ENCODE results near the gene BRPF1. TPM values are rescaled to one million over a fixed set of nuclear protein-coding genes. Genes with fewer than 3 reads are reported as not detected.

The BRPF1 gene
- total and polyA plus RNA-seq, 2 experiments from 2014 or later: 8.0 to 24.7 TPM

DNA sequence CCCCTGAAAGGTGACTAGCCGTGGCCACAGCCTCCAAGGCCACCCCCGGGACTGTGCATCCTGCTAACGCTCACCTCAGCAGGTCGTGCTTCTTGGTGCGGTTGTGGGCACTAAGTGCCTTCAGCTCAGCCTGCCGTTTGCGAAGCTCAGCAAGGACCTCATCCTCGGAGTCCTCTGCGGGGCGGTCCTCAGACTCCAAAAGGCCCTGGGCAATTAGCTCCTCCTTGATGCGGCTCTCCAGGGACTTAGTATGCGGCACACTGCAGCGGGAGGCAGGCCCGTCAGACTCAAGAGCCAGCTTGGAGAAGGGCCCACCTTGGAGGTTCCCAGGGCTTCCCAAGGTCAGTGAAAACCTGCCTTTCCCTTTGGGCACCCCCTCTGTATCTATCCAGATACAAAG is 52.4 kb downstream of the BRPF1 start:
- Mint-ChIP-seq H3K36me3 (ENCODE audit: low read depth) (peaks cover 68% of the 10 kb centered on the region), H3K27me3 (ENCODE audit: insufficient read depth, low read depth, poor library complexity) (peaks cover 4% of the 10 kb centered on the region)

More for the DNA sequence above, 52.4 kb downstream of the BRPF1 start:
- Mint-ChIP-seq H3K27ac (no peak overlapping the region), H3K9me3 (no peaks in the 10 kb centered on the region), H3K4me3 (no peak overlapping the region), H3K4me1 (no peaks in the 10 kb centered on the region)
- peaks cover 8% of the 10 kb centered on the region; the same call in 1 of the 2 replicates for H3K36me3 ChIP-seq (ENCODE audit: insufficient read depth)
- no peaks in the 10 kb centered on the region for H3K4me1 ChIP-seq (ENCODE audit: insufficient read depth)
- H2AFZ ChIP-seq: no peak overlapping the region
- no peaks in the 10 kb centered on the region; the same call in 1 of the 2 replicates for H4K20me1 ChIP-seq (replicated peaks; ENCODE audit: insufficient read depth)
- H3K9me2 ChIP-seq (ENCODE audit: insufficient read depth): no peaks in the 10 kb centered on the region
- H3F3A ChIP-seq (replicated peaks; ENCODE audit: low read depth): 0 out of 2 replicates have a peak, but pooled peaks cover 8% of the 10 kb centered on the region
- no peaks in the 10 kb centered on the region for H3K27me3 ChIP-seq (ENCODE audit: insufficient read depth)
- no peak overlapping the region for H3K27ac ChIP-seq (ENCODE audit: low read depth)
- H3K4me2 ChIP-seq: no peak overlapping the region
- H3K79me2 ChIP-seq (replicated peaks; ENCODE audit: insufficient read depth): no peaks in the 10 kb centered on the region
- H3K4me3 ChIP-seq: no peak overlapping the region
- TF ChIP-seq POLR2AphosphoS5 (IDR thresholded peaks at IDR 0.05; ENCODE audit: low read depth): no peak
- no peak for TF ChIP-seq ETS1 (IDR thresholded peaks at IDR 0.05)
- TF ChIP-seq, protein P1, sequence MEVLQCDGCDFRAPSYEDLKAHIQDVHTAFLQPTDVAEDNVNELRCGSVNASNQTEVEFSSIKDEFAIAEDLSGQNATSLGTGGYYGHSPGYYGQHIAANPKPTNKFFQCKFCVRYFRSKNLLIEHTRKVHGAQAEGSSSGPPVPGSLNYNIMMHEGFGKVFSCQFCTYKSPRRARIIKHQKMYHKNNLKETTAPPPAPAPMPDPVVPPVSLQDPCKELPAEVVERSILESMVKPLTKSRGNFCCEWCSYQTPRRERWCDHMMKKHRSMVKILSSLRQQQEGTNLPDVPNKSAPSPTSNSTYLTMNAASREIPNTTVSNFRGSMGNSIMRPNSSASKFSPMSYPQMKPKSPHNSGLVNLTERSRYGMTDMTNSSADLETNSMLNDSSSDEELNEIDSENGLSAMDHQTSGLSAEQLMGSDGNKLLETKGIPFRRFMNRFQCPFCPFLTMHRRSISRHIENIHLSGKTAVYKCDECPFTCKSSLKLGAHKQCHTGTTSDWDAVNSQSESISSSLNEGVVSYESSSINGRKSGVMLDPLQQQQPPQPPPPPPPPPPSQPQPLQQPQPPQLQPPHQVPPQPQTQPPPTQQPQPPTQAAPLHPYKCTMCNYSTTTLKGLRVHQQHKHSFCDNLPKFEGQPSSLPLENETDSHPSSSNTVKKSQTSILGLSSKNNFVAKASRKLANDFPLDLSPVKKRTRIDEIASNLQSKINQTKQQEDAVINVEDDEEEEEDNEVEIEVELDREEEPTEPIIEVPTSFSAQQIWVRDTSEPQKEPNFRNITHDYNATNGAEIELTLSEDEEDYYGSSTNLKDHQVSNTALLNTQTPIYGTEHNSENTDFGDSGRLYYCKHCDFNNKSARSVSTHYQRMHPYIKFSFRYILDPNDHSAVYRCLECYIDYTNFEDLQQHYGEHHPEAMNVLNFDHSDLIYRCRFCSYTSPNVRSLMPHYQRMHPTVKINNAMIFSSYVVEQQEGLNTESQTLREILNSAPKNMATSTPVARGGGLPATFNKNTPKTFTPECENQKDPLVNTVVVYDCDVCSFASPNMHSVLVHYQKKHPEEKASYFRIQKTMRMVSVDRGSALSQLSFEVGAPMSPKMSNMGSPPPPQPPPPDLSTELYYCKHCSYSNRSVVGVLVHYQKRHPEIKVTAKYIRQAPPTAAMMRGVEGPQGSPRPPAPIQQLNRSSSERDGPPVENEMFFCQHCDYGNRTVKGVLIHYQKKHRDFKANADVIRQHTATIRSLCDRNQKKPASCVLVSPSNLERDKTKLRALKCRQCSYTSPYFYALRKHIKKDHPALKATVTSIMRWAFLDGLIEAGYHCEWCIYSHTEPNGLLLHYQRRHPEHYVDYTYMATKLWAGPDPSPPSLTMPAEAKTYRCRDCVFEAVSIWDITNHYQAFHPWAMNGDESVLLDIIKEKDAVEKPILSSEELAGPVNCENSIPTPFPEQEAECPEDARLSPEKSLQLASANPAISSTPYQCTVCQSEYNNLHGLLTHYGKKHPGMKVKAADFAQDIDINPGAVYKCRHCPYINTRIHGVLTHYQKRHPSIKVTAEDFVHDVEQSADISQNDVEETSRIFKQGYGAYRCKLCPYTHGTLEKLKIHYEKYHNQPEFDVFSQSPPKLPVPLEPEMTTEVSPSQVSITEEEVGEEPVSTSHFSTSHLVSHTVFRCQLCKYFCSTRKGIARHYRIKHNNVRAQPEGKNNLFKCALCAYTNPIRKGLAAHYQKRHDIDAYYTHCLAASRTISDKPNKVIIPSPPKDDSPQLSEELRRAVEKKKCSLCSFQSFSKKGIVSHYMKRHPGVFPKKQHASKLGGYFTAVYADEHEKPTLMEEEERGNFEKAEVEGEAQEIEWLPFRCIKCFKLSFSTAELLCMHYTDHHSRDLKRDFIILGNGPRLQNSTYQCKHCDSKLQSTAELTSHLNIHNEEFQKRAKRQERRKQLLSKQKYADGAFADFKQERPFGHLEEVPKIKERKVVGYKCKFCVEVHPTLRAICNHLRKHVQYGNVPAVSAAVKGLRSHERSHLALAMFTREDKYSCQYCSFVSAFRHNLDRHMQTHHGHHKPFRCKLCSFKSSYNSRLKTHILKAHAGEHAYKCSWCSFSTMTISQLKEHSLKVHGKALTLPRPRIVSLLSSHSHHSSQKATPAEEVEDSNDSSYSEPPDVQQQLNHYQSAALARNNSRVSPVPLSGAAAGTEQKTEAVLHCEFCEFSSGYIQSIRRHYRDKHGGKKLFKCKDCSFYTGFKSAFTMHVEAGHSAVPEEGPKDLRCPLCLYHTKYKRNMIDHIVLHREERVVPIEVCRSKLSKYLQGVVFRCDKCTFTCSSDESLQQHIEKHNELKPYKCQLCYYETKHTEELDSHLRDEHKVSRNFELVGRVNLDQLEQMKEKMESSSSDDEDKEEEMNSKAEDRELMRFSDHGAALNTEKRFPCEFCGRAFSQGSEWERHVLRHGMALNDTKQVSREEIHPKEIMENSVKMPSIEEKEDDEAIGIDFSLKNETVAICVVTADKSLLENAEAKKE (CRISPR knock-in tag; IDR thresholded peaks at IDR 0.05): no peak
- TF ChIP-seq ZNF331 (CRISPR knock-in tag; IDR thresholded peaks at IDR 0.05; ENCODE audit: low read depth): no peak
- TF ChIP-seq EZH2phosphoT487 (IDR thresholded peaks at IDR 0.05; ENCODE audit: unreplicated experiment): no peak
- TF ChIP-seq, protein P2, sequence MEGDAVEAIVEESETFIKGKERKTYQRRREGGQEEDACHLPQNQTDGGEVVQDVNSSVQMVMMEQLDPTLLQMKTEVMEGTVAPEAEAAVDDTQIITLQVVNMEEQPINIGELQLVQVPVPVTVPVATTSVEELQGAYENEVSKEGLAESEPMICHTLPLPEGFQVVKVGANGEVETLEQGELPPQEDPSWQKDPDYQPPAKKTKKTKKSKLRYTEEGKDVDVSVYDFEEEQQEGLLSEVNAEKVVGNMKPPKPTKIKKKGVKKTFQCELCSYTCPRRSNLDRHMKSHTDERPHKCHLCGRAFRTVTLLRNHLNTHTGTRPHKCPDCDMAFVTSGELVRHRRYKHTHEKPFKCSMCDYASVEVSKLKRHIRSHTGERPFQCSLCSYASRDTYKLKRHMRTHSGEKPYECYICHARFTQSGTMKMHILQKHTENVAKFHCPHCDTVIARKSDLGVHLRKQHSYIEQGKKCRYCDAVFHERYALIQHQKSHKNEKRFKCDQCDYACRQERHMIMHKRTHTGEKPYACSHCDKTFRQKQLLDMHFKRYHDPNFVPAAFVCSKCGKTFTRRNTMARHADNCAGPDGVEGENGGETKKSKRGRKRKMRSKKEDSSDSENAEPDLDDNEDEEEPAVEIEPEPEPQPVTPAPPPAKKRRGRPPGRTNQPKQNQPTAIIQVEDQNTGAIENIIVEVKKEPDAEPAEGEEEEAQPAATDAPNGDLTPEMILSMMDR (conservative IDR thresholded peaks at IDR 0.05; ENCODE audit: low read depth in 2 of 2): no peak
- DNase-seq (ENCODE audit: low spot score): no peak
- ATAC-seq: no peak
